HEK293 (cell line): ENCODE data around the gene WDFY3.

Experiments
- CTCF ChIA-PET: fragments of 350-600 bp; formaldehyde crosslinking; extraction: SDS; loops from one replicate; lab custom pipeline; 2021; ENCODE audit warnings: antibody characterized with exemption; lab: Yijun Ruan, JAX
- POLR2A ChIA-PET: fragments of 300-600 bp; formaldehyde crosslinking; extraction: SDS; loops from one replicate; lab custom pipeline; 2020; ENCODE audit warnings: antibody characterized with exemption, inconsistent platforms; lab: Yijun Ruan, JAX
- H3K27ac ChIP-seq: fragments of 200-500 bp; sonication (Bioruptor generic); 2 replicates; pipeline ENCODE4 v1.5.1; 2014; ENCODE audit warnings: low read depth, low read length, control low read depth, inconsistent platforms; ENCODE audit errors: extremely low read depth
- H3K36me3 ChIP-seq, 2 experiments: fragments of 200-500 bp in 1 of 2; sonication (Bioruptor generic) in 1 of 2; 1 replicate in 1 of 2; 2 replicates in 1 of 2; pipeline ENCODE4 v1.5.1; 2014 to 2017; ENCODE audit warnings: inconsistent platforms in 2 of 2, low read length in 2 of 2; ENCODE audit not compliant: control insufficient read depth in 2 of 2, insufficient read depth in 1 of 2
- H3K4me1 ChIP-seq: fragments of 200-500 bp; sonication (Bioruptor generic); 2 replicates; pipeline ENCODE4 v1.5.1; 2014; ENCODE audit warnings: mild to moderate bottlenecking, low read length, inconsistent platforms; ENCODE audit not compliant: control insufficient read depth, insufficient read depth
- H3K4me3 ChIP-seq: 2 replicates; pipeline ENCODE4 v1.5.1; 2011; ENCODE audit warnings: low read depth, mild to moderate bottlenecking, control low read depth, low read length, moderate library complexity
- H3K9me3 ChIP-seq: fragments of 200-500 bp; sonication (Bioruptor generic); 2 replicates; pipeline ENCODE4 v1.5.1; 2014; ENCODE audit warnings: low read depth, low read length, inconsistent platforms; ENCODE audit not compliant: control insufficient read depth, insufficient read depth
- IKZF3 ChIP-seq: fragments of 450-650 bp; IDR thresholded peaks from 2 replicates; pipeline ENCODE4 v1.5.0; 2018; ENCODE audit warnings: missing biosample characterization, mild to moderate bottlenecking, missing genetic modification characterization, moderate library complexity
- SCRT1 ChIP-seq: fragments of 450-650 bp; formaldehyde crosslinking; IDR thresholded peaks from 2 replicates; pipeline ENCODE4 v1.5.1; 2016; ENCODE audit warnings: missing biosample characterization, missing genetic modification characterization, borderline replicate concordance
- ZBTB21 ChIP-seq: fragments of 450-650 bp; formaldehyde crosslinking; IDR thresholded peaks from 2 replicates; pipeline ENCODE4 v1.5.1; 2017; ENCODE audit warnings: missing biosample characterization, missing genetic modification characterization
- ZBTB8A ChIP-seq: fragments of 450-650 bp; formaldehyde crosslinking; IDR thresholded peaks from 2 replicates; pipeline ENCODE4 v1.5.1; 2016; ENCODE audit warnings: missing biosample characterization, missing genetic modification characterization
- ZNF184 ChIP-seq: fragments of 450-650 bp; IDR thresholded peaks from 2 replicates; pipeline ENCODE4 v1.5.1; 2018; ENCODE audit warnings: missing biosample characterization, mild to moderate bottlenecking, missing genetic modification characterization
- ZNF335 ChIP-seq: fragments of 450-650 bp; formaldehyde crosslinking; conservative IDR thresholded peaks from 2 replicates; pipeline ENCODE4 v1.5.1; 2016; ENCODE audit warnings: missing biosample characterization, missing genetic modification characterization
- ZNF391 ChIP-seq: fragments of 450-650 bp; formaldehyde crosslinking; IDR thresholded peaks from 2 replicates; pipeline ENCODE4 v1.5.1; 2016; ENCODE audit warnings: low read depth, missing biosample characterization, missing genetic modification characterization, borderline replicate concordance
- ZNF423 ChIP-seq: fragments of 450-650 bp; formaldehyde crosslinking; IDR thresholded peaks from 2 replicates; pipeline ENCODE4 v1.5.1; 2016; ENCODE audit warnings: missing biosample characterization, missing genetic modification characterization
- ZNF555 ChIP-seq: fragments of 450-650 bp; formaldehyde crosslinking; conservative IDR thresholded peaks from 2 replicates; pipeline ENCODE4 v1.5.1; 2017; ENCODE audit warnings: missing biosample characterization, mild to moderate bottlenecking, missing genetic modification characterization, inconsistent platforms
- ZNF629 ChIP-seq: fragments of 450-650 bp; formaldehyde crosslinking; IDR thresholded peaks from 2 replicates; pipeline ENCODE4 v1.5.1; 2017; ENCODE audit warnings: missing biosample characterization, missing genetic modification characterization
- ZNF660 ChIP-seq: fragments of 450-650 bp; IDR thresholded peaks from 2 replicates; pipeline ENCODE4 v1.5.1; 2018; ENCODE audit warnings: missing biosample characterization, mild to moderate bottlenecking, missing genetic modification characterization
- ZNF830 ChIP-seq: fragments of 450-650 bp; IDR thresholded peaks from 2 replicates; pipeline ENCODE4 v1.5.0; 2018; ENCODE audit warnings: missing biosample characterization, missing genetic modification characterization, low read depth, mild to moderate bottlenecking, moderate library complexity
- ZSCAN30 ChIP-seq: fragments of 450-650 bp; IDR thresholded peaks from 2 replicates; pipeline ENCODE4 v1.5.1; 2018; ENCODE audit warnings: missing biosample characterization, mild to moderate bottlenecking, missing genetic modification characterization, moderate library complexity
- ZXDB ChIP-seq: fragments of 450-650 bp; formaldehyde crosslinking; IDR thresholded peaks from 2 replicates; pipeline ENCODE4 v1.5.1; 2016; ENCODE audit warnings: missing biosample characterization, missing genetic modification characterization
- TF ChIP-seq, protein P1 (sequence below): fragments of 450-650 bp; formaldehyde crosslinking; IDR thresholded peaks from 2 replicates; pipeline ENCODE4 v1.5.1; 2016; ENCODE audit warnings: missing biosample characterization, missing genetic modification characterization
- TF ChIP-seq, protein P2 (sequence below): fragments of 450-650 bp; formaldehyde crosslinking; IDR thresholded peaks from 2 replicates; pipeline ENCODE4 v1.5.1; 2016; ENCODE audit warnings: missing biosample characterization, missing genetic modification characterization, borderline replicate concordance
- TF ChIP-seq, protein P3 (sequence below): fragments of 450-650 bp; formaldehyde crosslinking; IDR thresholded peaks from 2 replicates; pipeline ENCODE4 v1.5.1; 2017; ENCODE audit warnings: missing biosample characterization, missing genetic modification characterization
- TF ChIP-seq, protein P4 (sequence below): fragments of 450-650 bp; IDR thresholded peaks from 2 replicates; pipeline ENCODE4 v1.5.1; 2018; ENCODE audit warnings: missing biosample characterization, mild to moderate bottlenecking, missing genetic modification characterization
- TF ChIP-seq, protein P5 (sequence below): fragments of 450-650 bp; formaldehyde crosslinking; IDR thresholded peaks from 2 replicates; pipeline ENCODE4 v1.5.1; 2016; ENCODE audit warnings: missing biosample characterization, missing genetic modification characterization, low read depth

WDFY3 gene

DNA sequence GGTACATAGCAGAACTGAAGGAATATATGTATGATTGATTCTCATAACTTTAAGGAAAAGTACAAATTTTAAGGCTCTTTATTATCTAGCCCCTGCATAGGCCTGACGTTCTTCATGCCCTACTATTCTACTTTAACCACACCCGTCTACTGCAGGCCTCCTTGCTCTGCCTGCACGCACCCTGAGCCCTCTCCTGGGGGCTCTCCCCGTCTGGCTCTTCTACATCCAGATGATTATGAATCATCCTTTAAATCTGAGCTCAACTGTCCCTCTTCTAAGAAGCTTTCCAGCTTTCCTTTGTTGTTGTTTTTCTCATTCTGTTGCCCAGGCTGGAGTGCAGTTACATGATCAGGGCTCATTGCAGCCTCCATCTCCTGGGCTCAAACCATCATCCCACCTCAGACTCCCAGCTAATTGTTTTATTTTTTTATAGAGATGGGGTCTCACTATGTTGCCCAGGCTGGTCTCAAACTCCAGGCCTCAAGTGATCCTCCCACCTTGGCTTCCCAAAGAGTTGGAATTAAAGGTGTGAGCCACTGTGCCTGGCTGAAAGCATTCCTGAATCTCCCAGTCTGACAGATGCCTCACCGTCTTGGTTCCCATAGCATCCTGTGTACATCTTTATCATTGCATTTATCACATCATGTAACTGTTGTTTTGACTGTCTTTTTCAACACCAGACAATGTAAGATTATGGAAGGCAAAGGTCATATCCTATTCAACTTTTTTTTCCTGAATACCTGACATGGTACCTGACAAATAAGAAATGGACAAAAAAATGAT is 89.2 kb downstream of the WDFY3 start:
- CTCF ChIA-PET, result no interaction called here
- no peaks in the 10 kb centered on the region for H3K36me3 ChIP-seq
- peaks cover 5% of the 10 kb centered on the region; the same call in 1 of the 2 replicates for H3K4me1 ChIP-seq
- no peak overlapping the region for H3K27ac ChIP-seq
- TF ChIP-seq ZSCAN30 (tag by site-specific recombination) (no peak), SCRT1 (tag by site-specific recombination) (no peak), IKZF3 (no peak), ZNF423 (no peak), ZNF555 (no peak), ZNF830 (tag by site-specific recombination) (no peak)
- TF ChIP-seq, protein P1, sequence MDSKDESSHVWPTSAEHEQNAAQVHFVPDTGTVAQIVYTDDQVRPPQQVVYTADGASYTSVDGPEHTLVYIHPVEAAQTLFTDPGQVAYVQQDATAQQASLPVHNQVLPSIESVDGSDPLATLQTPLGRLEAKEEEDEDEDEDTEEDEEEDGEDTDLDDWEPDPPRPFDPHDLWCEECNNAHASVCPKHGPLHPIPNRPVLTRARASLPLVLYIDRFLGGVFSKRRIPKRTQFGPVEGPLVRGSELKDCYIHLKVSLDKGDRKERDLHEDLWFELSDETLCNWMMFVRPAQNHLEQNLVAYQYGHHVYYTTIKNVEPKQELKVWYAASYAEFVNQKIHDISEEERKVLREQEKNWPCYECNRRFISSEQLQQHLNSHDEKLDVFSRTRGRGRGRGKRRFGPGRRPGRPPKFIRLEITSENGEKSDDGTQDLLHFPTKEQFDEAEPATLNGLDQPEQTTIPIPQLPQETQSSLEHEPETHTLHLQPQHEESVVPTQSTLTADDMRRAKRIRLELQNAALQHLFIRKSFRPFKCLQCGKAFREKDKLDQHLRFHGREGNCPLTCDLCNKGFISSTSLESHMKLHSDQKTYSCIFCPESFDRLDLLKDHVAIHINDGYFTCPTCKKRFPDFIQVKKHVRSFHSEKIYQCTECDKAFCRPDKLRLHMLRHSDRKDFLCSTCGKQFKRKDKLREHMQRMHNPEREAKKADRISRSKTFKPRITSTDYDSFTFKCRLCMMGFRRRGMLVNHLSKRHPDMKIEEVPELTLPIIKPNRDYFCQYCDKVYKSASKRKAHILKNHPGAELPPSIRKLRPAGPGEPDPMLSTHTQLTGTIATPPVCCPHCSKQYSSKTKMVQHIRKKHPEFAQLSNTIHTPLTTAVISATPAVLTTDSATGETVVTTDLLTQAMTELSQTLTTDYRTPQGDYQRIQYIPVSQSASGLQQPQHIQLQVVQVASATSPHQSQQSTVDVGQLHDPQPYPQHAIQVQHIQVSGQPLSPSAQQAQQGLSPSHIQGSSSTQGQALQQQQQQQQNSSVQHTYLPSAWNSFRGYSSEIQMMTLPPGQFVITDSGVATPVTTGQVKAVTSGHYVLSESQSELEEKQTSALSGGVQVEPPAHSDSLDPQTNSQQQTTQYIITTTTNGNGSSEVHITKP (tag by site-specific recombination), result no peak
- H3K9me3 ChIP-seq, result no peaks in the 10 kb centered on the region
- no peak overlapping the region for H3K4me3 ChIP-seq
- POLR2A ChIA-PET, result no interaction called here

DNA sequence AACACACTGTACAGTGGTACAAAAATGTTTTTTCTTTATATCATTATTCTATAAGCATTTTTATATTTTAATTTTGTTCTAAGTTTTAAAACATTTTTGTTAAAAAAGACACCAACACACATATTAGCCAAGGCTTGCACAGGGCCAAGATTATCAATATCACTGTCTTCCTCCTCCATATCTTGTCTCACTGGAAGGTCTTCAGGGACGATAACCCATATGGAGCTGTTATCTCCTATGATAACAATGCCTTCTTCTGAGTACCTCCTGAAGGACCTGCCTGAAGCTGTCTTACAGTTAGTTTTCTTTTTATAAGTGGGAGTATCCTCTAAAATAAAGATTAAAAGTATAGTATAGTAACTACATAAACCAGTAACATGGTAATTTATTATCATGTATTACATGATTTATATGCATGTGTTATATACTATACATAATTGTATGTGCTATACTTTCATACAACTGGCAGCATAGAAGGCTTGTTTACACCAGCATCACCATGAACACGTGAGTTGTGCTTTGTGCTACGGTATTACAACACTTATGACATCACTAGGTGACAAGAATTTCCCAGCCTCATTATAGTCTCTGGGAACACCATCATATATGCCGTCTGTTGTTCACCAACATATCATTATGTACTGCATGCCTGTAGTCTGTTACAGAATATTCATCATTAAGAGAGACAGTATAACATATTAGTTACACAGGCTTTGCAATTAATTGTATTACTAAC is 90.7 kb downstream of the WDFY3 start:
- Histone ChIP-seq H3K4me1 (peaks cover 5% of the 10 kb centered on the region; the same call in 1 of the 2 replicates), H3K27ac (no peak overlapping the region), H3K4me3 (no peak overlapping the region), H3K36me3 (no peaks in the 10 kb centered on the region), H3K9me3 (no peaks in the 10 kb centered on the region)
- ChIA-PET CTCF (no interaction called here), POLR2A (no interaction called here)
- TF ChIP-seq ZNF335 (tag by site-specific recombination) (peak; percentile 38; the same call in 1 of the 2 replicates), ZBTB8A (tag by site-specific recombination) (no peak), ZNF391 (tag by site-specific recombination) (no peak), ZBTB21 (peak; percentile 68), ZNF184 (tag by site-specific recombination) (no peak), ZXDB (tag by site-specific recombination) (no peak), ZNF629 (tag by site-specific recombination) (peak; percentile 84), ZNF660 (tag by site-specific recombination) (no peak)
- TF ChIP-seq, protein P2, sequence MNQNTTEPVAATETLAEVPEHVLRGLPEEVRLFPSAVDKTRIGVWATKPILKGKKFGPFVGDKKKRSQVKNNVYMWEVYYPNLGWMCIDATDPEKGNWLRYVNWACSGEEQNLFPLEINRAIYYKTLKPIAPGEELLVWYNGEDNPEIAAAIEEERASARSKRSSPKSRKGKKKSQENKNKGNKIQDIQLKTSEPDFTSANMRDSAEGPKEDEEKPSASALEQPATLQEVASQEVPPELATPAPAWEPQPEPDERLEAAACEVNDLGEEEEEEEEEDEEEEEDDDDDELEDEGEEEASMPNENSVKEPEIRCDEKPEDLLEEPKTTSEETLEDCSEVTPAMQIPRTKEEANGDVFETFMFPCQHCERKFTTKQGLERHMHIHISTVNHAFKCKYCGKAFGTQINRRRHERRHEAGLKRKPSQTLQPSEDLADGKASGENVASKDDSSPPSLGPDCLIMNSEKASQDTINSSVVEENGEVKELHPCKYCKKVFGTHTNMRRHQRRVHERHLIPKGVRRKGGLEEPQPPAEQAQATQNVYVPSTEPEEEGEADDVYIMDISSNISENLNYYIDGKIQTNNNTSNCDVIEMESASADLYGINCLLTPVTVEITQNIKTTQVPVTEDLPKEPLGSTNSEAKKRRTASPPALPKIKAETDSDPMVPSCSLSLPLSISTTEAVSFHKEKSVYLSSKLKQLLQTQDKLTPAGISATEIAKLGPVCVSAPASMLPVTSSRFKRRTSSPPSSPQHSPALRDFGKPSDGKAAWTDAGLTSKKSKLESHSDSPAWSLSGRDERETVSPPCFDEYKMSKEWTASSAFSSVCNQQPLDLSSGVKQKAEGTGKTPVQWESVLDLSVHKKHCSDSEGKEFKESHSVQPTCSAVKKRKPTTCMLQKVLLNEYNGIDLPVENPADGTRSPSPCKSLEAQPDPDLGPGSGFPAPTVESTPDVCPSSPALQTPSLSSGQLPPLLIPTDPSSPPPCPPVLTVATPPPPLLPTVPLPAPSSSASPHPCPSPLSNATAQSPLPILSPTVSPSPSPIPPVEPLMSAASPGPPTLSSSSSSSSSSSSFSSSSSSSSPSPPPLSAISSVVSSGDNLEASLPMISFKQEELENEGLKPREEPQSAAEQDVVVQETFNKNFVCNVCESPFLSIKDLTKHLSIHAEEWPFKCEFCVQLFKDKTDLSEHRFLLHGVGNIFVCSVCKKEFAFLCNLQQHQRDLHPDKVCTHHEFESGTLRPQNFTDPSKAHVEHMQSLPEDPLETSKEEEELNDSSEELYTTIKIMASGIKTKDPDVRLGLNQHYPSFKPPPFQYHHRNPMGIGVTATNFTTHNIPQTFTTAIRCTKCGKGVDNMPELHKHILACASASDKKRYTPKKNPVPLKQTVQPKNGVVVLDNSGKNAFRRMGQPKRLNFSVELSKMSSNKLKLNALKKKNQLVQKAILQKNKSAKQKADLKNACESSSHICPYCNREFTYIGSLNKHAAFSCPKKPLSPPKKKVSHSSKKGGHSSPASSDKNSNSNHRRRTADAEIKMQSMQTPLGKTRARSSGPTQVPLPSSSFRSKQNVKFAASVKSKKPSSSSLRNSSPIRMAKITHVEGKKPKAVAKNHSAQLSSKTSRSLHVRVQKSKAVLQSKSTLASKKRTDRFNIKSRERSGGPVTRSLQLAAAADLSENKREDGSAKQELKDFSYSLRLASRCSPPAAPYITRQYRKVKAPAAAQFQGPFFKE (tag by site-specific recombination), result no peak
- TF ChIP-seq, protein P3, sequence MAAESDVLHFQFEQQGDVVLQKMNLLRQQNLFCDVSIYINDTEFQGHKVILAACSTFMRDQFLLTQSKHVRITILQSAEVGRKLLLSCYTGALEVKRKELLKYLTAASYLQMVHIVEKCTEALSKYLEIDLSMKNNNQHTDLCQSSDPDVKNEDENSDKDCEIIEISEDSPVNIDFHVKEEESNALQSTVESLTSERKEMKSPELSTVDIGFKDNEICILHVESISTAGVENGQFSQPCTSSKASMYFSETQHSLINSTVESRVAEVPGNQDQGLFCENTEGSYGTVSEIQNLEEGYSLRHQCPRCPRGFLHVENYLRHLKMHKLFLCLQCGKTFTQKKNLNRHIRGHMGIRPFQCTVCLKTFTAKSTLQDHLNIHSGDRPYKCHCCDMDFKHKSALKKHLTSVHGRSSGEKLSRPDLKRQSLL (tag by site-specific recombination), result no peak
- TF ChIP-seq, protein P4, sequence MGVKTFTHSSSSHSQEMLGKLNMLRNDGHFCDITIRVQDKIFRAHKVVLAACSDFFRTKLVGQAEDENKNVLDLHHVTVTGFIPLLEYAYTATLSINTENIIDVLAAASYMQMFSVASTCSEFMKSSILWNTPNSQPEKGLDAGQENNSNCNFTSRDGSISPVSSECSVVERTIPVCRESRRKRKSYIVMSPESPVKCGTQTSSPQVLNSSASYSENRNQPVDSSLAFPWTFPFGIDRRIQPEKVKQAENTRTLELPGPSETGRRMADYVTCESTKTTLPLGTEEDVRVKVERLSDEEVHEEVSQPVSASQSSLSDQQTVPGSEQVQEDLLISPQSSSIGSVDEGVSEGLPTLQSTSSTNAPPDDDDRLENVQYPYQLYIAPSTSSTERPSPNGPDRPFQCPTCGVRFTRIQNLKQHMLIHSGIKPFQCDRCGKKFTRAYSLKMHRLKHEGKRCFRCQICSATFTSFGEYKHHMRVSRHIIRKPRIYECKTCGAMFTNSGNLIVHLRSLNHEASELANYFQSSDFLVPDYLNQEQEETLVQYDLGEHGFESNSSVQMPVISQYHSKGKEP, result no peak
- TF ChIP-seq, protein P5, sequence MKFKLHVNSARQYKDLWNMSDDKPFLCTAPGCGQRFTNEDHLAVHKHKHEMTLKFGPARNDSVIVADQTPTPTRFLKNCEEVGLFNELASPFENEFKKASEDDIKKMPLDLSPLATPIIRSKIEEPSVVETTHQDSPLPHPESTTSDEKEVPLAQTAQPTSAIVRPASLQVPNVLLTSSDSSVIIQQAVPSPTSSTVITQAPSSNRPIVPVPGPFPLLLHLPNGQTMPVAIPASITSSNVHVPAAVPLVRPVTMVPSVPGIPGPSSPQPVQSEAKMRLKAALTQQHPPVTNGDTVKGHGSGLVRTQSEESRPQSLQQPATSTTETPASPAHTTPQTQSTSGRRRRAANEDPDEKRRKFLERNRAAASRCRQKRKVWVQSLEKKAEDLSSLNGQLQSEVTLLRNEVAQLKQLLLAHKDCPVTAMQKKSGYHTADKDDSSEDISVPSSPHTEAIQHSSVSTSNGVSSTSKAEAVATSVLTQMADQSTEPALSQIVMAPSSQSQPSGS (tag by site-specific recombination), result peak; percentile 74
